HG03175 (cell line): ENCODE data around the gene MRPS6.

ENCODE experiments used
- ATAC-seq: cut with Tn5 transposase; IDR thresholded peaks from one replicate; pipeline ENCODE4 v1.9.1; 2021; ENCODE audit warnings: mild to moderate bottlenecking, moderate library complexity; ENCODE audit not compliant: unreplicated experiment

MRPS6 gene

GRCh38 chr21:34065027-34065426 lies 8.4 kb upstream of the MRPS6 start:
- ATAC-seq = no peak

GRCh38 chr21:34071683-34072082 lies 1.7 kb upstream of the MRPS6 start:
- no peak for ATAC-seq

- ATAC-seq = no peak
Observed at GRCh38 chr21:34072145-34073031, 990 bp upstream of the MRPS6 start.

DNA sequence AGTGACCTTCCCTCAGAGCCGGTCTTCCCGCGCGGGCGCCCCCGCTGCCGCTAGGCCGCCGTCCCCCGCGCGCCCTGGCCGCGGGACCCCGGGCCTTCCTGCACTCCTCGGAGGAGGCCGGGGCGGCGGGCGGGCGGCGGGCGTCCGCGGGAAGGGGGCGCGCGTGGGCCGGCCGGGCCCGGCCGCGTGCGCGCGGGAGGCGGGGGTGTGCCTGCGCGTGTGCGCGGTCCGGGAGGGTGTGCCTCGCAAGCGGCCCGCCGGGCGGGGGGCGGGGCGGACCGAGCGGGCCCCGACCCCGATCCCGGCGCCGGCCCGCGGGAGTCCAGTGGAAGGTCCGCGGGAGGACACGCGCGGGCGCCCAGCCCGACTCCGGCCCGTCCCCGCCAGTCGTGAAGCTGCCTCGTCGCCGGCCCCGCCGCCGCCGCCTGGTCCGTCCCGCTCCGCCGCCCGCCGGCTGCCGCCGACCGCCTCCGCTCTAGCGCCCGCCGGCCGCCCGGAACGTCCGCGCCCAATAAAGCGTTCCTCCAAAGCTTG lies 438 bp downstream of the MRPS6 start:
- ATAC-seq = peak; percentile 48

DNA sequence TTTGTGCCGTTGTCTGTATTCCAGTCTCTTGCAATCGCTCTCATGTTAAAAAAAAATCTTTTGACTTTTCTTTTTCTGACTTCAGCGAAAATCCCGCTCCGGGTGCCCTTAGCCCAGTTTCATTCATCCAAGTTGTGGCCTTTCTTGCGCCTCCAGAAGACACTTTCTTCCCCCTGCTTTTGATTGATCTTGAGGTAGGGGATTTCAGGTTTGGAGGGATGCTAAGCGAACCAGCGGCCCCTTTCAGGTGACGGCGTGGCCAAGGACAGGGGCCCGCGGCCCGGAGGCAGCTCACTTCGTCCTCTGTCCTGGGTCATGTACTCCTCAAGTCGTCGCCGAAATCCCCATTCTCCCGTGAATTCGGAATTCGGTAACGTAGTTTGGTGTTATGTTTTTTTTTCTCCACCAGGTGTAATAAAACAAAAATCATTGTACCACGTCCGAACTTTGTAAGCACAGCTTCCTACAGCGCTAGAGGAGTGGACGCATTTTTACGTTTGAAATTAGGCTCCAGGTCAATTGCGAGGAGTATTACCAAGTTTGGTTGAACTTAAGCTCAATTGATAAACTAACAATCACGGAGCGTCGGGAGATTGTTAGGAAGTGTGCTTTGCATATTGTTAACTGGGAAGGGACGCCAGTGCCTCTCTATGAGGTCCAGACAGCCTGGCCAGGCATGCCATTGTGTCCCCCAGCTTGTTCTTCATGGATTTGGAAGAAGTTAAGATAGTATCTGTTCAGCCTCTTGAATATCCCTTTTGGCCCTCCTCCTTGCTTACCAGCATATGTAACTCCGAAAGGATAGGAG lies 1.1 kb downstream of the MRPS6 start:
- ATAC-seq = no peak

- no peak for ATAC-seq
Observed at GRCh38 chr21:34075091-34075425, 1.7 kb downstream of the MRPS6 start.

DNA sequence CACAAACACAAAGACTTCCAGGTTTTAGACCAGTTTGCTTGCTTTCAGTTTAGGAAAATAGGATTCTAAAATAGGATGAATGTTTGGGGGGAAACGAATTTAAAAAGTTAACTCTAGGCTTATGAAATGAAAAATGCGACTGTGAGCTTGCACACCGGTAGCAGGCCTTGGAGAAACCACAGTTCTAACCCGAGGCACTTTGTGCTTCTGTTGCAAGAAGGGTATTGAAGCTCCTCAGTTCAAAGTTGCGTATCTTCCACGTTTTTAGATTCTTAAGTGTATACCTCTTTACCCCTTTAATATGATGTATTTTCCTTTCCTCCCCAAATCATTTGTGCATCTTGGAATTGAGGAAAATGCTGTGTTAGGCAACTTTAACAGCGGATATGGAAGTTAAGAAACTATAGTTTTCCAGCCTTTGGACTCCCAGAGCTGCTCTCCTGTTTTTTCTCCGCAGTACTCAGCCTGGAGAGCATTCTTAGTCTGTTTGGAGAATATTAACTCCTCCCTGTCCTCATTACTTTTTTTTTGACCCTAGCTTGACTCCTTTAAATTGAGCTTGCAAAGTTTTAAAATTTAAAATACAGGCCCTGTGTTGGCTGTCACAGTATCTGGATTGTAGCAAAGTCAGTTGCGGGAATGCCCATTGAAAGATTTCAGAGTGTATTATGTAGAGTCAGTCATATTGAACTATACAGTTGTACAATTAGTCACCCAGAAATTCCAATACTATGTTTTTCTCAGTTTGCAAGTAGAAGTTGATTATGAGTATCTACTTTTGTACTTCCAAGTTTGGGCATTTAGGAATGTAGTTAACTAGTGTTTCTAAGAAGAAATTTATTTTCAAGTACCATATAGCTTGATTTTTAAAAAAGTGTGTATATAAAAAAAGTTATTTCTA lies 2.6 kb downstream of the MRPS6 start:
- no peak for ATAC-seq

DNA sequence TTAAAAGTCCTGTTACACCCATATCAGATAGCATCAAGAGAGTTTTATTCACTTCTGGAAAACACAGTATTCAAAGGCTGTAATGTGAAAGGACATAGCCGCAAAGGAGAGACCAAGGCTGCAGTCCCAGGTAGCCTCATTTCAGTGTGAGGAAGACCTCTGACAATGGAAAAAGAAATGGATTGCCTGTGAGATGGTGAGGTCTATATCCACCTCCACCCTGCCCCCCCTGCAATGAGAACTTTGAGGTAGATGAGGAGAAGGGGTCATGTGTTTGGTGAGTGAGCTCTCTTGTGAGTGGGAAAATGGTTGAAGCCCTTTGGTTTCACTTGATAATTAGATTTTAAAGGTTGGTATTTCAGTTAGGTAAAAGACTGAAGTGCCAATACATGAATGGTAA lies 3.5 kb downstream of the MRPS6 start:
- ATAC-seq = no peak

GRCh38 chr21:34077888-34078287 lies 4.5 kb downstream of the MRPS6 start:
- ATAC-seq = no peak

DNA sequence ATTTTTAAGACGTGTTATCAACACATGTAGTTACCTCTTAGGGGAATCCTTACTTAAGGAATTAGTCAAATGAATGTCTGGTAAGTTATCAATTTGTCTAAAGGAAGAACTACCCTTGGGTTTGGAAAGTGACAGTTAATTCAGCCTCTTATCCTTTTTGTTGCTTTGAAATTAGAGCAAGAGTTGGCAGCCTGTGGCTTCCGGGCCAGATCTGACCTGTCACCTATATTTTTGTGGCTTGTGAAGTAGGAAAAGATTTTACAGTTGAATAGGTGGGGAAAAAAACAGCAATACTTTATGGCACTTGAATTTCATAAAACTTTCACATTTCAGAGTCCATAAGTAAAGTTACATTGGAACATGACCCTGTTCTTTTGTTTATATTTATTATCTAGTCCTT lies 5.5 kb downstream of the MRPS6 start:
- no peak for ATAC-seq

DNA sequence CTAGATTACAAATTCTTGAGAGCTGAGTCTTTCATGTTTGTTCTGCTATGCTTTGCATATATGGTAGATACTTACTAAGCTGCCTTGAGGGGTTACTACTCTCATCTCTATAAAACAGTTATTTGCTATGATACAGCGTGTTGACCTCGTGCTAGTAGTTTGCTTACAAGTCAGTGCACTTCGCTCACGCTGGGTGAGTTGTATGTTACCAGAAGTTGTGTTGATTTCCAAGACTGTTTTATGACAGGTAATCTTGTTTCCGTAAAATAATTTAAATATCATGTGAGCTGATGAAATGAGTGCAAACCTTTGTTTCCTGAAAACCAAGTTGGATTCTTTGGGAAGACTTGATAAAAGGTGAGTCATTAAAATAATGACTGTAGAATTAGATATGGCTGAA lies 7.3 kb downstream of the MRPS6 start:
- ATAC-seq = no peak

DNA sequence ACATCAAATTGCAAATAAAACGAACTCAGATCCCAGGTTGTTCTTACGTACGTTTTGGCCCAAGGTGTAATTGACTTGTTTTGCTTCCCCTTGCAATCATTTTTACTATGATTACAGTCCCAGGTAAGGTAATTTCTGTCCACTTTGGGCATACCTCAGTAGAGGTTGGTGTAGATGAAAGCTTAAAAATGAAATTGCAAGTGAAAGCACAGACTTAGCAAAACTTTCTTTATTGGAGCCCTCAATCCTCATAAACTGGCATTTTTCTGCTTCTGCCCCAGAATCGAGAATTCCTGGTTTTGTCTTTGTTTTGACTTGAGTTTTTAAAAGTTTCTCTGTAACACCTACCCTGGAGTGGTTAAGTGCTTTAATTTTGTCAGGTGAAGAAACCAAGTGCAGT lies 9.4 kb downstream of the MRPS6 start:
- ATAC-seq = no peak

DNA sequence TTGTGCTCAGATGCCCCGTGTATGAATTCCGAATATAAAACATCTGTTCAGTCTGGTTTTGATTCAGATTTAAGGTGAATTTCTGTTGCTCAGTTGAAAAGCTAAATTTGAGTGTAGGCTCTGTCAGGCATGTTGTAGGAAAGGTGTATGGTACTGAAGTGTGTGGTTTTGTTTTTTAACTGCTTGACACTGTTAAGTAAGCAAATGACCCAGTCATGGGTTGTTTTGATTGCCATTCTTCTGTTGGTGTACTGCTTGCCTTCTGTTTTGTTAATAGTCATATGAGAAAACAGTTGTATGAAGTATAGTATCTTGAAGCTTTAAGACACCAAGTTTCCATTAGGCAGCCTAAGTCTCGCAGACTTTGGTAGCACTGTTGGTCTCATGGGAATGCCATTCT lies 10.0 kb downstream of the MRPS6 start:
- ATAC-seq = no peak

GRCh38 chr21:34085129-34085528 lies 11.8 kb downstream of the MRPS6 start:
- ATAC-seq = no peak

DNA sequence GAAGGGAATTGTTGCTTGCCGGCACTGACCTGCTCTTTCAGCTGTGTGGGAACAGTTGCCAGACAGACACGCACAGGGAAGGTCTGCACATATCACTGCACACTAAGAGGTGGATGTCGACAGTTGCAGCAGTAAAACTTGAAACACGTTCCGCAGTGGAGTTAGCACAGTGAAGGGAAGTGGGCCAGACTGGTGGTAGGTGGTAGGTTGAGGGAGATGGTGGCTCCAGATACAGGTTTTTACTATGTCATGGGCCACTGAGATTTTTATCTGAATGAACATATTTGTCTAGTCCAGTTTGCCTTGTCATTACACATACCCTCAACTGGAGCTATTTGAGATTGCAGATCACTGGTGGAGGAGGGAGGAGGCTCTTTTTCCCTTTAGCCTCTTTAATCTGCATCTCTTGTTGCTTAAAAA lies 13.5 kb downstream of the MRPS6 start:
- no peak for ATAC-seq

DNA sequence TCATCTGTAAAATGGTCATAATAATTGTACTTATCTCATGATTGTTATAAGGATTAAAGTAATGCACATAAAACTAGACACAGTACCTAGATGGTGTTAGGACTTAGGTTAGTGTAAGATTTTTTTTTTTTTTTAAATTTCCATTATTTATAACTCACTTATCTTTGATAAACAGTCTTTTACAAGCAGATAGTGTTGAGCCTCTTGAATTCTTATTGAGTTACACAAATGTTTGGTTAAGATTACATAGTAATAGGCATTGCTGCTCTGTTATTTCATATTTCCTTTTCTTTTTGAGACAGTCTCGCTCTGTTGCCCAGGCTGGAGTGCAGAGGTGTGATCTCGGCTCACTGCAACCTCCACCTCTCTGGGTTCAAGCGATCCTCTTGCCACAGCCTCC lies 15.4 kb downstream of the MRPS6 start:
- ATAC-seq = no peak

DNA sequence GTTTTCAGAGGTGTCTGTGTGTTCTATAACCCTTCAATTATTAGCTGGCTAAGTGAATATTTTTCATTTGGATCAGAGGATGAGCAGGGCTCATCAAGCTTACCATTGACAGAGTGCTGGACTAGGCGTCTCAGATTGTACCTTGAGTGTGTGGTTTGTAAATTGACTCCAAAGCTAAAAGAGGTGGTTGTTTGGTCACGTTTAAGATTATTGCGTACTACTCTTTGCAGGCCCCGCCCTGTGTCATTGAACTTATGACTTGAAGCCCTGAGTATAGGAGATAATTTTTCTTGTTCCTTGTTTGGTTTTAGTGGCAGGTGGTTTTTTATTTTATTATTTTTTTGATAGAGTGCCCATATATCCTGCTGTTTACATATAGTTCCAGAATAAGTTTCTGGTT lies 17.7 kb downstream of the MRPS6 start:
- ATAC-seq = no peak

DNA sequence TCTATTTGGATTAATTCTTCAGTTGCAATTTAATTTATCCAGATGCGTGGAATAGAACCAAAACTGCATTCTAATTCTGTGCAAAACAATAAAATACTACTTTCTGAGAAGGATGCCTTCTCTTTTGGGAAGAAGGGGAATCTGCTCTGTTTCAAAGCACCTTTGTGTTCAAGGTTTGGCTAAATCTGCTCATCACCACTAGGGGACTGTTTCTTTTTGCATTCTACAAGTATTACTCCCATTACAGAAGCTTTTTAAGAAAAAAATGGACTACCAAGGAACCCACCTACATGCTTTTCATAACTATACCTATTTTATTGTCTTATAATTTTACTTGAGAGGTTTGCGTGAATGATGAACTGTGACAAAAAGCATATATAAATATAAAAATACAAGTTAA lies 18.2 kb downstream of the MRPS6 start:
- ATAC-seq = no peak

DNA sequence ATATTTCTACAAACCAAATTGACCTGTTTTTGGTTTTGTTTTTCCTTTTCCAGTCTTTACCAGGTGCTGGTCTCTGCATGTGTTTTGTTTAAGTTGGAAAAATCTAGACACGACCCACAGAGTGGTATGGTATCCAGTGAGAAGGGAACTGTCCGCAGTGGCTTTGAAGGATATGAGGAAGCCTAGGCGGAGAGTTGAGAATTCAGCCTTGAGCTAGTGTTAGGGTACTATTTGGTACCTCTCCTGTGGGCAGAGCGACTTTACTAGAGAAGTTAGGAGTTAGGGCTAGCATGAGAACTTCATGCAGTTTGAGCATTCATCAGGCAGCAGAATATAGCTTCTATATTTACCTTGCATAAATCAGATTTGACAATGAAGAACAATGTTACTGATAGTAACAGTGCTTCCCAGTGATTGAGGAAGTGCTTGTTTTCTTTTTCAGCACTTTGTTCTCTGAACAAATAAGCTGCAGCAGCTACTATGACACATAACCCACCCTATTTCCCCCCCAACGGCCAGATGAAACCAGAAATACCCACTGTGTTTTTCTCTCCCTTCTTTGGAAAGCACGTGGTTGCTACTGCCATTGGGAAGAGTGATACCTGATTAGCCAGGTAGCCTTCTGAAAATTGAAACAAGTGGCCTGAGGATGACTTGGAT lies 19.0 kb downstream of the MRPS6 start:
- ATAC-seq = no peak

DNA sequence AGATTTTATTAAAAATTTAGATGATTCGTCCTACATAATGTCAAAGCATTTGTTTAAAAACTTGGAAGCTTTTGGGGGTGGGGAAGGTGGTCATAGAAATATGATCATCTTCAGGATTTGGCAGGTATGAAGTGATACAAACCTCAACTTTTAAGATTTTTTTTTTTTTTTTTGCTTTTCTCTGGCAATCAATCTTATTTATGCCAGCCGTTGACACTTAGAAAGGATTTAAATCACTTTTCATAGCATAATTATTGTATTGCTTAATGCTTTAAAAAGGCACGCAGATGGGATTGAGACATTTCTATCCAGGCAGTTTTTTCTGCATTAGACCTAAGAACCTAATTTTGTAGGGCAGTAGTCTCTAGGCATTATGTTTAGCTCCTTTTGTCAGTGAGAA lies 19.7 kb downstream of the MRPS6 start:
- no peak for ATAC-seq
